Measurements from ENCODE around the gene NUDT2.

DNA sequence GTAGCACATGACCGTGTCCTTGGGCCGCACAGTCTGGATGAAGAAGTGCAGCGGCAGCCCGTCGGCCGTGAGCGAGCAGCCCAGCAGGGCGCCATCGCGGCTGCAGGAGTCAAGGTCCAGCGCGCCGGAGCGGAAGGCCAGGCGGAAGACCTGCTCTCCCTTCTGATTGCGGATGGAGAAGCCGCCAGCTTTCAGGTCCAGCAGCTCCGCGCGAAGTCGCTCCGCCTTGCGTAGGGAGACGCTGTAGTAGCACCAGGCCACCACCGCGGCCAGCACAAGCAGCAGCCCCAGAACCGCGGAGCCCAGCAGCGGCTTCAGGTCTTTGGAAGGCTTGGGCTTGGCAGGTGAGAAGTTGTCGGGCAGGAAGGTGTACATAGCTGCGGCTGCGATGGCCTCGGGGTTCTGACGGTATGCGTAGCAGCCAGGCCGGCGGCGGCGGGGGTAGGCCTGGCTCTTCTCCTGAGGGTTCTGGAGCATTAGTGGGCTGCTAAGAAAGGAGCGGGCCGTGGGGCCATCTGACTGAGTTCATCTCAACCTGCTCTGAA is 43.2 kb downstream of the NUDT2 start:
- TF ChIP-seq, protein P1, sequence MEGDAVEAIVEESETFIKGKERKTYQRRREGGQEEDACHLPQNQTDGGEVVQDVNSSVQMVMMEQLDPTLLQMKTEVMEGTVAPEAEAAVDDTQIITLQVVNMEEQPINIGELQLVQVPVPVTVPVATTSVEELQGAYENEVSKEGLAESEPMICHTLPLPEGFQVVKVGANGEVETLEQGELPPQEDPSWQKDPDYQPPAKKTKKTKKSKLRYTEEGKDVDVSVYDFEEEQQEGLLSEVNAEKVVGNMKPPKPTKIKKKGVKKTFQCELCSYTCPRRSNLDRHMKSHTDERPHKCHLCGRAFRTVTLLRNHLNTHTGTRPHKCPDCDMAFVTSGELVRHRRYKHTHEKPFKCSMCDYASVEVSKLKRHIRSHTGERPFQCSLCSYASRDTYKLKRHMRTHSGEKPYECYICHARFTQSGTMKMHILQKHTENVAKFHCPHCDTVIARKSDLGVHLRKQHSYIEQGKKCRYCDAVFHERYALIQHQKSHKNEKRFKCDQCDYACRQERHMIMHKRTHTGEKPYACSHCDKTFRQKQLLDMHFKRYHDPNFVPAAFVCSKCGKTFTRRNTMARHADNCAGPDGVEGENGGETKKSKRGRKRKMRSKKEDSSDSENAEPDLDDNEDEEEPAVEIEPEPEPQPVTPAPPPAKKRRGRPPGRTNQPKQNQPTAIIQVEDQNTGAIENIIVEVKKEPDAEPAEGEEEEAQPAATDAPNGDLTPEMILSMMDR (conservative IDR thresholded peaks at IDR 0.05 in 1 of 2, IDR thresholded peaks at IDR 0.05 in 1 of 2; ENCODE audit: low read depth in 1 of 2, low read length in 2 of 2) = no peak
- TF ChIP-seq EZH2 (IDR thresholded peaks at IDR 0.05; ENCODE audit: low read length, missing control alignments) = no peak

Data from fibroblast of lung (primary cell).